Testis (tissue), 3 donors: Measurements from ENCODE around the gene RORB. TPM values are rescaled to one million over a fixed set of nuclear protein-coding genes. Genes with fewer than 3 reads are reported as not detected.

Experiments
- DNase-seq: peaks from one replicate; pipeline ENCODE4 v3.0.0-alpha.2; 2019
- H3K27ac ChIP-seq, 2 donors: fragments of 200-600 bp; sonication (generic); one replicate each; pipeline ENCODE4 v1.5.1; 2019
- H3K27me3 ChIP-seq: fragments of 200-600 bp; sonication (generic); one replicate; pipeline ENCODE4 v1.5.1; 2019
- H3K36me3 ChIP-seq: fragments of 200-600 bp; sonication (generic); one replicate; pipeline ENCODE4 v1.5.1; 2017; ENCODE audit warnings: low read depth; ENCODE audit errors: missing control alignments
- H3K4me1 ChIP-seq: fragments of 200-600 bp; sonication (generic); one replicate; pipeline ENCODE4 v1.5.1; 2019
- H3K4me3 ChIP-seq, 2 donors: fragments of 200-600 bp; sonication (generic); one replicate each; pipeline ENCODE4 v1.5.1; 2017 to 2019
- H3K9me3 ChIP-seq: fragments of 200-600 bp; sonication (generic); one replicate; pipeline ENCODE4 v1.5.1; 2017
- CTCF ChIP-seq, 3 experiments: fragments of 450-650 bp in 2 of 3; fragments of 200-600 bp in 1 of 3; sonication (generic) in 1 of 3; IDR thresholded peaks; one replicate each; pipeline ENCODE4 v1.5.1; 2016 to 2019; ENCODE audit warnings: antibody characterized with exemption in 3 of 3, mild to moderate bottlenecking in 2 of 3, moderate library complexity in 1 of 3
- POLR2A ChIP-seq: fragments of 450-650 bp; IDR thresholded peaks from one replicate; pipeline ENCODE4 v1.6.1; 2017; ENCODE audit warnings: antibody characterized with exemption, mild to moderate bottlenecking, moderate library complexity
- WGBS, 2 donors: methylation state at CpG; one replicate each; pipeline ENCODE4 v1.1.5; 2018; 5-methylcytosine and 5-hydroxymethylcytosine counted together
- intact Hi-C: fragments of 100-400 bp; cut with DNase I; formaldehyde crosslinking; loops from one replicate; pipeline ENCODE4 v1.15.1; 2023; ENCODE audit warnings: low total_unique reads
- polyA plus RNA-seq: library from polyadenylated mRNA; stranded (reverse); fragments of 350-450 nt; fragmentation: Illumina TruSeq; extraction: RNeasy Lipid Tissue Mini Kit (QIAGEN cat#74804); gene quantifications from one replicate; pipeline ENCODE4 v1.2.3, GENCODE V29; 2014; ENCODE audit warnings: low read depth, low replicate concordance; ENCODE audit not compliant: insufficient read depth
- total RNA-seq, 2 donors: library from RNA; depleted of rRNA; stranded (reverse); fragments of >200 nt; gene quantifications; one replicate each; pipeline ENCODE4 v1.2.3, GENCODE V29; 2016

The RORB gene
- total and polyA plus RNA-seq, 3 donors from 2014 or later, result 0.87 to 1.5 (median 0.90) TPM

GRCh38 chr9:74719306-74719705 is 222.2 kb downstream of the RORB start:
- Histone ChIP-seq H3K4me1 (no peaks in the 10 kb centered on the region), H3K27ac (no peak overlapping the region), H3K36me3 (no peaks in the 10 kb centered on the region), H3K4me3 (no peak overlapping the region), H3K27me3 (no peaks in the 10 kb centered on the region), H3K9me3 (no peaks in the 10 kb centered on the region)
- TF ChIP-seq POLR2A (no peak), CTCF (IDR thresholded peaks at IDR 0.05) (no peak)
- intact Hi-C loops, result no loop called here
- no peak for DNase-seq
- WGBS, 2 donors, result 82 to 88% methylated on average over 1 of the region's 1 CpG

GRCh38 chr9:74721696-74722660 is 224.8 kb downstream of the RORB start:
- TF ChIP-seq CTCF (IDR thresholded peaks at IDR 0.05), result no peak
- TF ChIP-seq POLR2A, result no peak
- H3K27me3 ChIP-seq, result no peaks in the 10 kb centered on the region
- DNase-seq, result no peak
- H3K4me1 ChIP-seq, result no peaks in the 10 kb centered on the region
- H3K36me3 ChIP-seq, result no peaks in the 10 kb centered on the region
- no peak overlapping the region for H3K27ac ChIP-seq
- intact Hi-C loops, result no loop called here
- no peaks in the 10 kb centered on the region for H3K9me3 ChIP-seq
- 65 to 67% methylated on average over 5 of the region's 5 CpGs for WGBS, 2 donors
- no peak overlapping the region for H3K4me3 ChIP-seq

- intact Hi-C loops, result no loop called here
- Histone ChIP-seq H3K27ac (no peak overlapping the region), H3K4me3 (no peak overlapping the region), H3K9me3 (no peaks in the 10 kb centered on the region), H3K27me3 (no peaks in the 10 kb centered on the region), H3K36me3 (no peaks in the 10 kb centered on the region), H3K4me1 (no peaks in the 10 kb centered on the region)
- DNase-seq, result no peak
- 68 to 72% methylated on average over 5 of the region's 5 CpGs for WGBS, 2 donors
- no peak for TF ChIP-seq CTCF (IDR thresholded peaks at IDR 0.05)
- no peak for TF ChIP-seq POLR2A
Measured at GRCh38 chr9:74724317-74724716, 227.2 kb downstream of the RORB start.

- Histone ChIP-seq H3K36me3 (no peaks in the 10 kb centered on the region), H3K27me3 (no peaks in the 10 kb centered on the region), H3K9me3 (no peaks in the 10 kb centered on the region), H3K4me1 (no peaks in the 10 kb centered on the region), H3K27ac (no peak overlapping the region), H3K4me3 (no peak overlapping the region)
- DNase-seq, result no peak
- no peak for TF ChIP-seq POLR2A
- WGBS, 2 donors, result 98 to 100% methylated on average over 3 of the region's 3 CpGs
- intact Hi-C loops, result no loop called here
Measured at GRCh38 chr9:74726581-74726980, 229.4 kb downstream of the RORB start.

GRCh38 chr9:74728176-74728575 is 231.0 kb downstream of the RORB start:
- H3K36me3 ChIP-seq, result no peaks in the 10 kb centered on the region
- DNase-seq, result no peak
- H3K27me3 ChIP-seq, result no peaks in the 10 kb centered on the region
- no peaks in the 10 kb centered on the region for H3K9me3 ChIP-seq
- no peaks in the 10 kb centered on the region for H3K4me1 ChIP-seq
- no peak overlapping the region for H3K4me3 ChIP-seq
- 80 to 89% methylated on average over 7 of the region's 7 CpGs for whole genome bisulfite sequencing, 2 donors
- no peak overlapping the region for H3K27ac ChIP-seq
- no peak for TF ChIP-seq CTCF (IDR thresholded peaks at IDR 0.05)
- TF ChIP-seq POLR2A, result no peak
- intact Hi-C loops, result no loop called here
